Ishikawa (cell line): Measurements from ENCODE around the gene KRT1.

ENCODE experiments used
- CEBPB ChIP-seq: IDR thresholded peaks from 2 replicates; pipeline ENCODE4 v1.6.1; 2012
- CREB1 ChIP-seq: IDR thresholded peaks from 2 replicates; pipeline ENCODE4 v1.6.1; 2012; ENCODE audit warnings: low read depth
- NFIC ChIP-seq: IDR thresholded peaks from 2 replicates; pipeline ENCODE4 v1.6.1; 2012
- RAD21 ChIP-seq: IDR thresholded peaks from 2 replicates; pipeline ENCODE4 v1.6.1; 2012; ENCODE audit warnings: low read depth
- TAF1 ChIP-seq: IDR thresholded peaks from 2 replicates; pipeline ENCODE4 v1.6.1; 2012; ENCODE audit warnings: low read depth, mild to moderate bottlenecking

DNA sequence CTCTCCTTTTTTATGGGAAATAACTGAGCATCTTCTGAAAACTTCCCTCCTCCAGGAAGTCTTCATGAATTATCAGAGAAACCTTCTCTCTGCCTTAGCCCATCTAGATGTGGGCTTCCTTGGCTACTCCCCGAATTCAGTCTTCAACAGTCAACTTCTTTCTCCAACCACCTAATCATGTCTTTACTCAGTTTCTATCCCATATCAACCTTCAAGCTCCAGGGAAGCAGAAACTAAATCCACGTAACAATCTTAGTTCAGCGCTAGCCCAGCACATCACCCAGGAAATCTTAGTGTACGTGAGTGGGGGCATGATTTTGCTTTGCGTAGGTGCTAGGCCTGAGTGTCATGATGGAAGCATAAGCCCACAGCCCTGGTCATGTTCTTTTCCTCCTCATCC, 35.9 kb upstream of the KRT1 start:
- TF ChIP-seq RAD21 = no peak
- no peak for TF ChIP-seq NFIC
- no peak for TF ChIP-seq CEBPB
- no peak for TF ChIP-seq CREB1
- no peak for TF ChIP-seq TAF1
